Tongue (tissue), 2 donors: ENCODE measurements around the gene PAEP. TPM values are rescaled to one million over a fixed set of nuclear protein-coding genes. Genes with fewer than 3 reads are reported as not detected.
A peak's percentile ranks its signal among the peaks of the same experiment; 100 is the strongest.

ENCODE experiments used
- DNase-seq: peaks from one replicate; pipeline ENCODE4 v3.0.0-alpha.2; 2015
- total RNA-seq: library from RNA; depleted of rRNA; stranded (reverse); fragments of >200 nt; gene quantifications from one replicate; pipeline ENCODE4 v1.2.3, GENCODE V29; 2014

The PAEP gene
- total RNA-seq, 1 donor from 2014 or later = not detected

GRCh38 chr9:135601988-135602387, 40.4 kb downstream of the PAEP start:
- no peak for DNase-seq

GRCh38 chr9:135602789-135603481, 41.4 kb downstream of the PAEP start:
- peak; percentile 30 for DNase-seq

GRCh38 chr9:135604437-135605237, 43.1 kb downstream of the PAEP start:
- no peak for DNase-seq

DNA sequence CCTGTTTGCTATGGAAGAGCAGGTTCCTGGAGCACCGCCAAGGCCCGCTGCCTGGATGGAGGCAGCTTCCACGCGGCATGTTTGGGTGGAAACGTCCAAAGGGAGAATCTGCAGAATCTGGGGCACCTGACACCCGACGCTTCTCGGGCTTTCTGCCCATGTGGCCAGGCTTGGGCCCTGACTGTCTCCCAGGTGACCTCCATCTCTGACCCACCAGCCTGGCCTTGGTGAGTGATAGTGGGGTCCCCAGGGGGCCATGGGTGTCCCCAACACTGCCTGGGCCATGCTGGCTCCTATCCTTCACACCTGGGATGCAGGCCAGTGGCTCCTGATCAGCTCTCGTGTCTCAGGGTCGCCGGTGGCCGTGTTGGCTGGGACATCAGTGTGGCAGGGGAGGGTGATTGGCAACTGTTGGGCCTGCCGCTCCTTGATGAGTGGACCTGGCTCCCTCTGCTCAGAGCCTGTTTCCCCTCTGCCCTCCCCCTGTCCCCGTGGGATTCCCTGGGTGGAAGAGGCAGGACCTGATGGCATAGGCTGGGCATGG, 43.8 kb downstream of the PAEP start:
- peak; percentile 31 for DNase-seq

GRCh38 chr9:135606885-135607259, 45.3 kb downstream of the PAEP start:
- DNase-seq = no peak

DNA sequence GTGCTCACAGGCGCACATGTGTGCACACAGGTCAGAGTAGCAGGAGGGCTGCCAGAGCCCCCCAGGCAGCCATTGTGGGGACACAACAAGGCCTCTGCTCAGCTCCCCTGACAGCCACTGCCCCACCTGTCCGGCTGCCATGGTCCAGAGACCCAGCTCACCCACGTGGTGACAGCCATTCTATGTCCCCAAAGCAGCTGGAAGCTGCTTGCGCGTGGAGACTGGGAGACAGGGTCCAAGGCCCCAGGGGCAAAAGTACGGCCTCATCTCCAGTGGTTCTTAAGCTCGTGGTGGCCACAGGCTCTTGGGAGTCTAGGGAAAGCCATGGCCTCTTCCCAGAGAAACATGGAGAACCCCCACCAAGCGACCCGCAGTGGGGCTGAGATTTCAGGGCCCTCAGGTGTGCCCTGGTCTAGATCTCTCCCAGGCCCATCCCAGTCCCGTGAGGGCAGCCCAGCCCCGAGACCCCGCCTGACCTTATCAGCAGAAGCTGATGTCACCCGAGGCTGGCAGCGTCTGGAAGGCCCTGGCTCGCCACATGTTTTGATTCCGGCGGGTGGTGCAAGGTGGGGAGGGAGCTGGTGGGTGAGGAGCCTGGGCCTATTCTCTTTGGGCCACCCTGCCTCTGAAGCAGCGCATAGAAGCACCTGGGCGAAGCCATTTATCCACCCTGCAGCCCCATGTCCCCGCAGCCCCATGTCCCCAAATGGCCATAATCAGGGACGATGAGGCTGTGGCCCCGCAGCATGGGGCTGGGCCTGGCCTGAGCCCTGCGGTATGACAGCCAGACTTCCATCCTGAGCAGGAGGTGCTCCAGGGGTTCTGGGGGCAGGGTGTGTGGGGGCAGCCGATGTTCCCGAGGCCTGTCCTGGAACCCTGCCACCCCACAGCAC, 46.1 kb downstream of the PAEP start:
- DNase-seq = no peak

DNA sequence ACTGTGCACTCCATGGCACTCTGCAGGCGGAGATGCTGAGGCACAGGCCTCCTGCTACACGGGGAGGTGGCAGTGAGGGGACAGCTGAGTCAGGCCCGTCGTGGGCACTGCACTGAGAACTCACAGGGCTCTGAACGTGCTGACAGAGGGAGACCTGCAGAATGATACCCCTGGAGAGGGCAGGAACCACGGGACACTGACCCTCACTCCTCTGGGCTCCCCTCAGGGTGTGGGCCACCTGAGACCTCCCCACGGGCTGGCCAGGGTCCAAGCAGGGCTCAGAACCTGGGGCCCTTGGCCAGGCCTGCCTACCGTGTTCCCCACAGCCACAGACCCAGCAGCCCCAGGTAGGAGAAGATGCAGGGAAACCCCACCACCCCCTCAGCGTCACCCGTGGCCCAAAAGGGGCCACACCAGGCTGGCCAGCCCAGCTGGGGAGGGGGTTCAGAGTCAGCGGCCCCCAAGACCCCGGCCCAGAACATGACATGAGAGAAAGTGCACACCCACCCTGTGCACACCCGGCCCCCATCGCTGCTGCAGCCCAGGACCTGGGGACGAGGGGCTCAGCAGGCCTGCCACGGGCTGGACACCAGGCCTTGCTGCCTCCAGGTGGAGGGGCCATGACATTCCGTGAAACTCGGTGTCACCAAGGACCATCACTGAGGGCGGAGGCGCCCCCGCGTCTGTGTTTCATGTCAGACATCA, 46.9 kb downstream of the PAEP start:
- no peak for DNase-seq

DNA sequence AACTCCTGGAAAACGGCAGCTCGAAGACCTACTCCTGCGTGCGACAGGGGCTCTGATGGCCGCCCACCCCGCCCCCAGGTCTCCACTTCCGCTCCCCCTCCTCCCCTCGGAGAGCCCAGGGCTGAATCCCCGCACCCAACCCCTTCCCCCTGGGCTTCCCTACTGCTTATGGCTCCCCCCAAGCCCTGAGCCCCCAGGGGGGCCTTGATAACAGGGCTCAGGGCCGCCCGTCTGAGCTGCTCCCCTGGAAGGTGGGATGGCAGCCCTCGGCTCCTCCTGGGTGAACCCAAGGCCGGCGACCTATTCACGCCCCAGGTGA, 47.4 kb downstream of the PAEP start:
- no peak for DNase-seq

DNA sequence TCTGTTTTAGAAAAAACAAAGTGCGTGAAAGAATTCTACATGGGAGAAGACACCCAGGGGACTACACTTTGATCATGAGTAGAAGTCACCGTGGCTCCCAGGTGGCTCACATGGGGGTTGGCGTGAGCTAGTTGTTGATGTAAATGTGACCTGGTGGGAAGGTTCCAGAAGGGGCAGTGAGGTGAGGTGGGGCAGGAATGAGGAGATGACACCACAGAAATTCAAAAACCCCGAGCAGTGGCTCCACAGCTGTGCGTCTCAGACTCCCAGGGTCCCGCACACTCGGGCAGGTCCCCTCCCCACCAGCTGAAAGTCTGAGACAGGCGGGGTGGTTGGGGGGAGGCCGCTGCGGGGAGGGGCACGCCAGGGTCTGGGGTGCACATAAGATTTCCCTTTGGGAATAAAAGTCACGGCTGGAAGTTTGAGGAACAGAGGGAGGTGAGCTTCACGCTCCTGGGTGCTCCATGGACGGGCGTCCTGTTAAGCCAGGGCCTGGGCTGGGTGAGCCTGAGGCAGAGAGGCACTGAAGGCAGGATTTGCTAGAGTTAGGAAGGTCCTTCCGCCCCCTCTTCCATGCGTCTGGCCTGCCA, 47.9 kb downstream of the PAEP start:
- DNase-seq = no peak

GRCh38 chr9:135610290-135611141, 49.0 kb downstream of the PAEP start:
- DNase-seq = no peak

GRCh38 chr9:135611142-135611874, 49.8 kb downstream of the PAEP start:
- DNase-seq = no peak

DNA sequence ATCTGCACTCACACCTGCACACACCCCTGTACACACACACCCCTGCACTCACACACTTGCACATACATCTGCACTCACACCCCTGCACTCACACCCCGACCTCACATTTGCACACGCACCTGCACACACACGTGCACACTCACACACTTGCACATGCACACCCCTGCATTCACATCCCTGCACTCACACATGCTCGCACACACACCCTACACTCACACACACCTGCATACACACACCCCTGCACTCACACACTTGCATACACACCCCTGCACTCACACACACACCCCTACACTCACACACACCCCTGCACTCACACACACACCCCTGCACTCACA, 50.3 kb downstream of the PAEP start:
- DNase-seq = no peak

- DNase-seq = no peak
Observed at GRCh38 chr9:135612437-135612836, 50.9 kb downstream of the PAEP start.

DNA sequence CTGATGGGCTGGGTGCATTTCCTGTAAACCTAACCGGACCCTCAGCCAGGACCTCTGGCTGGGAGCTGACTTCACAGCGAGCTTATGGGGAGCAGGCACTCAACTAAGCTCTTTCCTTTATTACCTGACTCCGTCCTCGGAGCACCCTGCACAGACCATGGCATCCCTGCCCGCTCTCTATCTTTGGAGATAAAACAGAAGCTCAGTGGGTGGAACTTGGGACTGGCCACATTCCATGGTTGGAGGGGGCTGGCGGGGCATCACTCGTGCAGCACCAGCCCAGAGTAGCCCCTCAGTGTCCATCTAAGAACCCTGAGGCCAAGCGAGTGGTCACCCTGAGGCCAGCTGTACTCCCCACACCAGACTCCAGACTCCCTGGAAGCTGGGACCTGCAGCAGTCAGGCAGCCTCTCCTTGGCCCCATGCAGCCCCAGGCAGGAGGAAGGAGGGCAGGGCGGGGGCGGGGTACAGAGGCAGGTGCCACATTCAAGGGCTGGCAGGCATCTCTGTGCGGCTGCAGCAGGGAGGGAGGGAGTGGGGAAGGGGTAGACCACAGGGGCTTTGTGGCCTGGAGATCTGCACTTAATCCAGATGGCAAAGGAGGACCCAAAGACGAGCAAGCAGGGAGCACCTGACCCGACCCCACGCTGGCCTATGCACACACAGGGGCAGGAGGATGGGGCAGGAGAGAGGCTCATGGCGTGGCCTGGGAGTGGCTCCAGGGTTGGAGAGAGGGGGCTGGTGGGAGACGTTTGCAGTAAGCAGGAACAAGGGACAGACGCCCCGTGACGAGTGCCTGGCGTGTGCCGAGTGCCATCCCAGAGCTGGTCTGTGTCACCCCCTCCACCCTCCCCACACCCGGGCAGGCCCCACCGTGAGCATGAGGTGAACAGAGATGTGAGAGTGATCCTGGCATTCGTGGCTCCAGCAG, 51.7 kb downstream of the PAEP start:
- no peak for DNase-seq

DNA sequence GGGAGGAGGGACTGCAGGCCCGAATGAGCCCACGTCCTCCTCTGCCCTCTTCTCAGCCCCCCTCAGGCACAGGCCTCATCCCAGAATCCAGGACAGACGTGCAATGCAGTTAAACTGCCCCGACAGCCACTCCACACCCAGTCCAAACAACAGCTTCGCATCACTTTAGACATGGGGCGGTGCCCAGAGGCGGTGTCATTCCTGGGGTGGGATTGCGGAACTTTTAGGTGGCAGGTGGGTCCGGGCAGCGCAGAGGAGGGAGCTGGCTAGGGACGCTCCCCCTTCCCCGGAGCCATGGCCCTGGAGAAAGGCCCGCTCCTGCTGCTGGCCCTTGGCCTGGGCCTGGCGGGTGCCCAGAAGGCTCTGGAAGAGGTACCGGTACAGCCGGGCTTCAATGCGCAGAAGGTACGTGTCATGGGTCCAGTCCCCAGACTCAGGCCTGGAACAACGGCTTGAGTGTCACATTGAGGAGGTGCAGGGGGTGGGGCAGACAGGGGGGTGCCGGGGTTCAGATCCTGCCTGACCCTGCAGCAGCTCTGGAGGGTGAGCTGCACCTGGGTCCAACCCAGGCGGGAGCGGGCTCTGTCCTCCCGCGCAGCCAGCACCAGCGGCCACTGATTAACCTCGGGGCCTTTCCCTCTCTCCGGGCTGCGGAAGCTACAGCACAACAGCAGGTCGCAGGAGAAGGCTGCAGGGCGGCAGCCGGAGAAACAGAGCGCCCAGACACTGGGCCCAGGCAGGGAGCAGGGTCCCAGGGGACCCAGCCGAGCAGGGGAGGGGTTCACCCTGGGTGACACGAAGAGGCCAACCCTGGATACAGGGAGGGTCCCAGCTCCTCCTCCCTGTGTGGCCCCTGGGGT, 52.6 kb downstream of the PAEP start:
- no peak for DNase-seq

DNA sequence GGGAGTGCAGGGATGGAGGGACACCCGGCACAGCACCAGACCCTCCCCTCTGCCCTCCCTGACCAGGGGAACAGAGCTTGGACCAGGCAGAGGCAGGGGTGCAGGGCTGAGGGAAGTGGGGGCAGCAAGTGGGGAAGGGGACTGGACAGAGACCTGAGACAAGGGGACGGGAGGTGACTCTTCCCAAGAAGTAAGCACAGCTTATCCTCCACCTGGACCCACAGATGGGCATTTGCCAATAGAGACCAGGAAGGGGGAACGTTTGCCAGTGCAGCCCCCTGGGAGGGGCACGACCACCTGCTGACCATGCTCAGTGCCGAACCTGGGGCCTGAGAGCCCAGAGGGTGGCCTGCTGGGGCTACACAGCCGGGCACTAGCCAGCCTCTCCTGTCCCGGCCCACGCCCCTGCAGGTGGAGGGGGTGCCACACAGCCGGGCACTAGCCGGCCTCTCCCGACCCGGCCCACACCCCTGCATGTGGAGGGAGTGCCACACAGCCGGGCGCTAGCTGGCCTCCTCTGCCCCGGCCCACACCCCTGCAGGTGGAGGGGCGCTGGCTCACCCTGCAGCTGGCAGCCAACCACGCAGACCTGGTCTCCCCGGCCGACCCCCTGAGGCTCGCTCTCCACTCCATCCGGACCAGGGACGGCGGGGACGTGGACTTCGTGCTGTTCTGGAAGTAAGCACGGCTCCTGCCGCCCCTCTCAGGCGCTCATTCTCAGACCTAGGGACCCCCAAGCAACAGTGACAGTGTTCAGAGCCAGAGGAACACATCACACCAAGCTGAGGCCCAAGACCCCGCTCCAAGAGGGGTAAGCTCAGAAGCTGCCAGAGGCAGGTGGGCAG, 53.5 kb downstream of the PAEP start:
- DNase-seq = no peak
